Hematopoietic multipotent progenitor cell treated with erythropoietin and hydrocortisone succinate and interleukin-3 and kit ligand, for 6 days (in vitro differentiated cells): ENCODE measurements around the gene GAGE10.
A peak's percentile ranks its signal among the peaks of the same experiment; 100 is the strongest.
"Not testable (repeated sequence)": the region's sequence is repeated elsewhere in the genome, so short reads cannot be mapped to it uniquely, and the experiment has no call there.

Experiments
- DNase-seq: peaks from one replicate; pipeline ENCODE4 v3.0.0-alpha.2; 2015

GAGE10 gene

DNA sequence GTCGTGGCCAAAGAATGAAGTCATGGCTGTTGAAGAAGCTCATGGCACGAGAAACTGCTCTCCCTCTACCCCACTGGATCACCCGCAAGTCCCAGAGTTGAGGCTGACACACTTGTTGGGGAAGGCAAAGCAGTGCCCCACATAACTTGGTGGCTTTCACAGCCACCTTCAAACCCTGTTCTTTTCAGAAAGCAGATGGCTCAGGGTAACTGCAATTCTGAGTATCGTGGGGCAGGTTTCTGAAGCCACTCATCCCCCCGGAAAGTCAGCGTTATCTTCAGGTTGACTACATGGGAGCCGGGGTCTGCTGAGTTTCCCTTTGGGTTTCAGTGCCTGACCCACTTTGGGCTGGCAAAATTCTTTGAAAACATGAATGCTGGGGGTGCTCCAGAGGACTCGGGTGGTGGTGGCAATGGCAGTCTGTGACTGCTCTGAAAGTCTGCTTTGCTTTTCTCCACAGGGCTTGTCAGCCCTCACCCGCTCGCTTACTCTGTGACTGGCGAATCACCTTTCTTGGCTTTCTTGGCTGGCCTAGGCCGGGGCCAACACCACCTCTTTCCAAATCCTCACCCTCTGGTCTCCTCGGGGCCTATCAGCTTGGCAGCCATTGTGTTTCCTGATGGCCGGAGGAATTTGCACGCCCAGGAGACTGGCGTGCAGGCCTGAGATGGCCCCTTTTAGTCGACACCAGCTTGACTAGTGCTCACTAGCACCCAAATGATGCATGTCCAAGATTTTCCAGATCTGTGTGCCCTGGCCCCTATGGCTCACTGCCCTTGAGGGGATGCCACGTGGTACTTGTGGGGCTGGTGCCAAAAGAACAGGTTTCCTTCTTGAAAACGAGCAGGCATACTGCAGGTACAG is 26.5 kb upstream of the GAGE10 start:
- no peak for DNase-seq

DNA sequence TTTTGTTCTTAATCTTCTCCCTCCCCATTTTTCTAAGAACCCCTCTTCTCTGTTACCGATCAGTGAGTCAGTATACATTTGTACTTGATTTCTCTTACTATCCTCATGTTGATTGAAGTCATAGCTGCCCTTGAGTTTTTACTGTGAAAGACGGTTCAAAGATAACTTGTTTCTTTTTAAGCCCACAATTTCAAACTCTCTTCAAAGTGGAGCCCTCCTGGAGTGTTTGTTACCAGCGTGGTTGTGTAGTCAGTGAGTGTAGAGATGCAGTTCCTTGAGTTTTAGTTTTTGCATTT is 26.0 kb upstream of the GAGE10 start:
- DNase-seq: no peak

DNA sequence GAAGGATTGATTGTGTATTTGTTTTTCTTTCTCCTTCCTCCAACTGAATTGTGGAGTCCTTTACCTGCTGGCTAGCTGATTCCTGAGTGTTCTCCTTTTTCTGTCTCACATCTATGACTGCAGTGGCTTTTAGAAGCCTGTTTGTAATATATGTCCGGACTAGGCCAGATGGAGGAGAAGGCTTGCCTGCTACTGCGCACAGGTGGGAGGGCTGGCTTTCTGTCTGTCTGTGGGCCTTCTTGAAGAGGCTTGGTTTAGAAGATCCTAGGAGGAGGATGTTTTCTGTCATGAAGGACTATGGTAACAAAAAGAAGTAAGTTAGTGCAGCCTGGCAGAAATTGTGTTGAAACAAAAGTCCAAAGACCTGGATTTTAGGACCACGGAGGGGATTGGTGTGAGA is 25.4 kb upstream of the GAGE10 start:
- DNase-seq: no peak

DNA sequence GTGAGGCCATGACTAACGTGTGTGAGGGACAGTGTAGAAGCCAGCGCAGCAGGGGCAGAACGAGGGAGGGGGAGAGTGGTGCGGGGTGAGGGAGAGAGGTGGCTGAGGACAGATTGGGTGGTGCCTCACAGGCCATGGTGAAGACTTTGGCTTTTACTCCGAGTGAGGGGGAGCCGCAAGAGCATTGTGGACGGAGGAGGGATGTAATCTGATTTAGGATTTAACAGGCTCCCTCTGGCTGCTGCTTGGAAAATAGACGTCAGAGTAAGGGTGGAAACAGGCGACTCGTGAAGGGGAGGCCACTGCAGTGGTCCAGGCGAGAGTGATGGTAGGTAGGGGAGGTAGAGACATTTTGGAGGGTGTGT is 20.8 kb upstream of the GAGE10 start:
- no peak for DNase-seq

DNA sequence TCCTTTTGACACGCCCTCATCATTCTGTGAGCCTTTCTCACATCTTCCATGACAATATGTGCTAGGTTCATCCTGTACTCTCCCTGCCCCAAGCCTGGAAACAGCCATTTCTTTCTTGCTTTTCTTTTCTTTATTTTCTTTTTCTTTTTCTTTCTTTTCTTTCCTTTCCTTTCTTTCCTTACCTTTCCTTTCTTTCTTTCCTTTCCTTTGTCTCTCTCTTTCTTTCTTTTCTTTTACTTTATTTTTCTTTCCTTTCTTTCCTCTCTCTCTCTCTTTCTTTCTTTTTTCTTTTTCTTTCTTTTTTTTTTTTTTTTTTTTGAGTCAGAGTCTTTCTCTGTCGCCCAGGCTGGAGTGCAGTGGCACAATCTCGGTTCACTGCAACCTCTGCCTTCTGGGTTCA is 19.2 kb upstream of the GAGE10 start:
- DNase-seq: no peak

DNA sequence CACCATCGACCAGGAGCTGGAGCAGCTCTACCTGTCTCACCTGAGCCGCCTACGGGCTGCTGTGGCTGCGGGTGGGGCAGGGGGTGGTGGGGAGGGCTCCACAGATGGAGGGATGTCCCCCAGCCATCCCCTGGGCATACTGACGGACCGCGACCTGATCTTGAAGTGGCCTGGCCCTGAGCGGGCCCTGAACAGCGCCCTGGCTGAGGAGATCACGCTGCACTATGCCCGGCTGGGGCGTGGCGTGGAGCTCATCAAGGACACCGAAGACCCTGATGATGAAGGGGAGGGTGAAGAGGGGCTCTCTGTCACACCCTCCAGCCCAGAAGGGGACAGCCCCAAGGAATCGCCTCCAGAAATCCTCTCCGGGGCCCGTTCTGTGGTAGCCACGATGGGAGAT is 17.3 kb upstream of the GAGE10 start:
- DNase-seq: no peak

DNA sequence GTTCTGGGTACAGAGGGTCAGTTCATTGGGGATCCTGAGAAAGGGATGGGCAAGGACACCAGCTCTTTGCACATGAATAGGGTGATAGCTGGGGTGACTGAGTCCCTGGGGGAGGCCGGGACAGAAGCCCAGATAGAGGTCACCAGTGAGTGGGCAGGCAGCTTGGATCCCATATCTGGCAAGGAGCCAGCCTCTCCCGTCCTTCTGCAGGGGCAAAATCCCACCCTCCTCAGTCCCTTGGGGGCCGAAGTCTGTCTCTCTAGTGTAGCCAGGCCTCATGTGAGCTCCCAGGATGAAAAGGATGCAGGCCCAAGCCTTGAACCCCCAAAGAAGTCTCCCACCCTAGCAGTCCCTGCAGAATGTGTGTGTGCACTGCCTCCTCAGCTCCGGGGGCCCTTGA is 16.9 kb upstream of the GAGE10 start:
- no peak for DNase-seq

DNA sequence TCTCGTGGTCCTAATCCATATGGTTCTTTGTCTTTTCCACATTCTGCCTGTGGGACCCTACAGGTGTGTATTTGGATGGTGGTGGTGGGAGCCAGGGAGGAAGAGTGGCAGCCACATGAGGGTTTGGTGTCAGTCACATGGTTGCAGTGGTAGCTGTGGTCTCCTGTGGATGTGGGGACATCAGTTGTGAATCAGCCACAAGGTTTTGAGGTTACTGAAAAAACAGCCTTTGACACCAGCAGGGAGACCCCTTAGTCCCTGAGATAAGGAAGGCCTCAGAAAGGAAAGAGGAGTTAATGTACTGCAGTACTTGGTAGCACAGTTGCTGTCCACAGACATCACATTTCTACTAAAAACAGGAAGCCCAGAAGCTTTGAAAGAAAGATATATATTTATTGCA is 15.8 kb upstream of the GAGE10 start:
- peak; percentile 21 for DNase-seq

DNA sequence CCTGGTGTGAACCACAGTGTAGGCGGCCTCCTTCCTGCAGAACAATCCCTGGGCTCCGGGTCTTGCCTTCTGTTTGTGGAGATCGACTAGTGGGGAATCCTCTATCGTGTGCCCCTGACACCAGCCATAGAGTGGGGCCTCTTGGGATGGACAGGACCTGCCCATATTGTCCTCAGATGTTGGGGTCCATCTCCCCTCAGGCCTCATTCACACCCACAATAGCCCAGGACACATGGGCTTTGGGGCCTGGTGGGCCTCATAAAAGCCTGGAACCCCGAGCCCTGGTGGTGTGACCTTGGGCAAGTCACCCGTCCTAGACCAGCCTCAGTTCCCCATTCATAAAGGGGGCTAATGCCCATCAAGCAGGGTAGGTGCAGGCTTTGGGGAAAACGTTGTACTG is 13.2 kb upstream of the GAGE10 start:
- DNase-seq: no peak

DNA sequence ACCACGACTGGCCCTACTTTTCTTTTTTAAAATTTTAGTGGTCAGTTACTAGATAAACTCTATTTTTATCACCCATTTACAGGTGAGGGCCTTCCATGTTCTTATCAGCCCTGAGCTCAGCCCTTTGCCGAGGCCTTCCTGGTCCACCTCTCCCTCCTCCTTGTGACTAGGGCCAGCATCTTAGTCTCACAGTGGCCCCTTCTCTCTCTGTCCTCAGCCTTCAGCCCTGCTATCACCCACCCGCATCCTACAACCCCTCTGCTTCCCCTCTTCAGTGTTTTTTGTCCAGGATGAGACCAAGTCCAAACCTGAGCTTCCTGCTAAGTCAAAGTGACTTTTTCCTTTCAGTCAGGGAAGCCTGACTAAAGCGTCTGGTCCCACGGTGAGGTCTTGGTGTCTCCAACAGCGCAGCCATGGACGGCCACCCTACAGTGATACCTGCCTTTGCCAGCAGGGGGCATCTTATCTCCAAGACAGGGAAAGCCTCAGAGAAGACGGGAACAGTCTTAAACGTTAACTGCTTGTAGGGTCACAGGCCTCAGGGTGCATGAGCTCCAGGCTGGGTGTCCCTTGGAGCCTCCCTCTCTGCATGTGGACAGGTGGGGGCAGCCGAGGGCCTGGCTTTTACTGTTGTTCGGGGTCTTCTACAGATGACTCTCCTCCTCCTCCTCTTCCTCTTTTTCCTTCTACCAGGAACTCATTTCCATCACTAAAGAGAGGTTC is 11.7 kb upstream of the GAGE10 start:
- peak; percentile 80 for DNase-seq

DNA sequence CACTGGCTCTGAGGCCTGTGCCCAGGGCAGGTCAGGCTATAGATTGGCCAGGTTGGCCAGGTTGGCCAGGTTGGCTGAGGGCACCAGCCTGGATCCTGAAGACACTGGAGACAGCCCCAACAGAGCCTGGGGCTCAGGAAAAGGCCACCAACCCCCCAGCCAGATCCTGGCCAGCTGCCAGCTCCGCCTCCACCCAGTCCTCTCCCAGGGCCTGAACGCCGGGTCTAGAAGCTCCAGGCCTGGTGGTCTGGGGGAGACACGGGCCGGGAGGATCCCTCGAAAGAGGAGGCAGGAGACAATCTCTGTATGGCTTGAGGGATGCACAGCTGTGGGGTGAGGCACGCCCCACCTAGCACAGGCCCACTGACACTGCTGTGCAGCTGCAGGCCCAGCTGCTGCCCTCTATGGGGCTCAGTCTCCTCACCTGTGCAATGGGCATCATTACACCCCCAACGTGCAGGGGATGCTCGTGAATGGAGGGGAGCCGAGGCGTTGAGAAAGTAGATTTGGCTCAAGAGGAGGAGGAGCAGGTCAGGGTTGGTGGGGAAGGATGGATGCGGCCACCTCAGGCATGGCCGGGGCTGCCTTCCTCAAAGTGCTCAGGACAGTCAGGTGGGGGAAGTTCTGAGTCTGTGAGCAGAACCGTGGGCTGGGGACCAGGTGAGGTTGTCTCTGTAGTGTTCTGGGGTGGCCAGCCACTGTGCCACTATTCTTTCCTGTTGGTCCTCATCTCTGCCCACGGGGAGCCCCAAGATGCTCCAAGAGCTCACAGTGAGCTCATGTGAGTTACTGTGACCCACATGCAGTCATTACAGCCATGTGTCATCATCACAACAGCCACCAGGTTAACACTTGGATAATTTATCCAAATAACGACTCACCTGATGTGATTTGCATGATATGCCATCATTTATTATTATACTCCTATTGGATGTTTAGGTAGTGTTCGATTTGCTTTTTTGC is 10.8 kb upstream of the GAGE10 start:
- no peak for DNase-seq

DNA sequence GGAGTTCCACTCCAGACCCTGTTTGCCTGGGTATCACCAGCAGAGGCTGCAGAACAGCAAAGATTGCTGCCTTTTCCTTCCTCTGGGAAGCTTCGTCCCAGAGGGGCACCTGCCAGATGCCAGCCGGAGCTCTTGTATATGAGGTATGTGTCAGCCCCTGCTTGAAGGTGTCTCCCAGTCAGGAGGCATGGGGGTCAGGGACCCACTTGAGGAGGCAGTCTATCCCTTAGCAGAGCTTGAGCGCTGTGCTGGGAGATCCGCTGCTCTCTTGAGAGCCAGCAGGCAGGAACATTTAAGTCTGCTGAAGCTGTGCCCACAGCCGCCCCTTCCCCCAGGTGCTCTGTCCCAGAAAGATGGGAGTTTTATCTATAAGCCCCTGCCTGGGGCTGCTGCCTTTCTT is 4.2 kb upstream of the GAGE10 start:
- not testable (repeated sequence) for DNase-seq

DNA sequence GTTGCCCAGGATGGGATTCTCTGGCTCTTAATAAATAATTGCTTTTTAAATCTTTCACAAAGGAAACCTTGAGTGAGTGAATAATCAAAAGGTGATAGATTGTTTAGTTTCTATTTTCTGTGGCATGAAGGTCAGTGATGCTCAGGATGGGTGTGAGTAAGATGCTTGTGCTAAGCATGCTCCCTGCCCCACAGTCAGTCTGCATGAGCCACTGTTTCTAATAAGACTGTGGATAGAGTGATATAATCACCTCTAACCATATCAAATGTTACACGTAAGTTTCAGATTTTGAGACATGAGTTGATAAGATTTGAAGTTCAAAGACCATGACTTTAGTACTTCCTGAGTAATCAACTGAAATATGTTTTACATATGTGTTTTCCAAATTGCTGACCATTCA is 2.7 kb upstream of the GAGE10 start:
- no peak for DNase-seq

DNA sequence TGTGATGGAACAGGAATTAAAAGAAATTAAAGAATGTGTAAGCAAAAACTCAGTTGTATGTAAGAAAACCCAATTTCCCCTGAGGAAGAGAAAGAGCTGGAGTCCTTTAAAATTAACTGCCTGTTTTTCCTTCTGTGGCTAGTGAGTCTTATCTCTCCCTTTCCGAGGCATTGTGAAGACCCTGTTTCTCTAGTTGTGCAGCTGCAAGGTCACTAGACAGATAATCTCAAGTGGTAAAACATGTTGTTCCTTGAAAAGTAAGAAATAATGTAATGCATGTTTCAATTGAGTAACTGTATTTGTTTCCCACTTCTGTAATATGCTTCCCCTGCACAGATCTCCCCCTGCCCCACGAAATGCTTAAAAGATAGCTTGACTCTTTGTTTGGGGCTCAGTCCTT is 4.3 kb downstream of the GAGE10 start:
- peak; percentile 42 for DNase-seq

DNA sequence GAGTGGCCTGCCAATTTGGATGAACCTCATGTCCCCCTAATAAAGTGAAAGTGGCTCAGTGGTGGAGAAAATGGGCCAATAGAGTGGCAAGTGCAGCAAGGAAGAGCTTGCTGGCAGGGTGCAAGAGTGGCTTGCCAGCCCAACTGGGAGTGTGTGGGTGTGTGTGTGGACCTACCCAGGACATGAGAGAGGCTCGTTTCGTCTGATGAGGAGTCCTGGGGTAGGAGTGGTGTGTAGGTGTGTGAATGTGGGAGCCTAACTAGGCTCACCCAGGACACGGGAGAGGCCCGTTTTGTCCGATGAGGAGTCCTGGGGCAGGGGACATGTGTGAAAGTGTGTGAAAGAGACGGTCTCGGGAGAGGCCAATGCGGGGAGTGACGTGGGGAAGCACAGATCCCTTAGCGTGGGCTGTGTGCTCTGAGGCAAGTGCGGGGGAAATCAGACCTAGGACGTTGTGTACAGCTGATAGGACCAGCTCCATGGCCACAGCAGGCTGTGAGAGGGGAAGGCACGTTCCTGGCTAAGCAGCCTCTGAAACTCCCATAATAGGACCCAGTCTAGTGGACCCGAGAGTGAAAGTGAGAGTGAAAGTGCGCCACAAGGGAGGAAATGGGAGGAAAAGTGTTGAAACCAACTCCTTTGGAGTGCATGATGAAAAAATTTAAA is 5.3 kb downstream of the GAGE10 start:
- DNase-seq: peak; percentile 30

DNA sequence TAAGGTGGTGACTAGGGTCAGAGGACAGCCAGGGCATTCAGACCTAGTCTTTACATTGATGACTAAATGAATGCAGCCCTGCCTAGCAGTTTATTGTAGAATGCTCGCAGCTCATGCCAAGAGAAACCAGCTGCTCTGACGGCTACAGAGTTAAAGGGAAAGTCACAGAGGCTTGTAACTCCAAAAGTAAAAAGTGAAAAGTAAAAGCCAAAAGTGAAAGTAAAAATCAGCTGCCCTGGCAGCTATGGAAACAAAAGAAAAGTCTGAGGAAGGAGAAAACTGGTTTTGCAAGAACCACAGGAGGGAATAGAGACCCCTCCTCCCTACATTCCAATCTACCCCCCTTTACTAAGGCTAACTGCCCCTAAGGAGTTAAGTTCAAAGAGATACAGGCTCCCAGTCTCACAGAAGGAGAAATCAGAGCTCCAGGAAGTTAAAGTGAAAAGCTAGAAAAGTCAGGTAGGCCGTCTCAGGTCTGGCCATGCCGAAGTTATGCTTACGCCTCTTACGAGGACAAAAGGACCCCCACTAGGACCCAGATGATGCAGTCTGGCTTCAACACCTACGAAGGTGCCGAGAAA is 6.0 kb downstream of the GAGE10 start:
- peak; percentile 8 for DNase-seq

DNA sequence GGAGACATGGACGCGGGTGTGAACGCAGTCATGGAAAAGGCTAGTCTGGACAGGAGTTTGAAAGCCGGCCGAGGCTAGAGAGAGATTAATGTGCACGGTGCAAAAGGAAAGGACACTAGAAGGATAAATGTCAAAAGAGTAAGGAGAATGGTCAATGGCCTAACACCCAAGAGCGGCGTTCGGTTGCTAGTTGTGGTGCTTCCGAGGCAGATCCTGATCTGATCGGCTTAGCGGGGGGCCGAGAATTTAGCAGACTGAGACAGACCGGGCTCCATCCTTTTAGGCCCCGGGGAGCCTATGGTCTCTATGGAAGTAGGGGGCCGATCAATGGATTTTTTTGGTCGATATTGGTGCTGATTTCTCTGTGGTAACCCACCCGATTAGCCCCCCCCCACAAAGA is 6.9 kb downstream of the GAGE10 start:
- no peak for DNase-seq

DNA sequence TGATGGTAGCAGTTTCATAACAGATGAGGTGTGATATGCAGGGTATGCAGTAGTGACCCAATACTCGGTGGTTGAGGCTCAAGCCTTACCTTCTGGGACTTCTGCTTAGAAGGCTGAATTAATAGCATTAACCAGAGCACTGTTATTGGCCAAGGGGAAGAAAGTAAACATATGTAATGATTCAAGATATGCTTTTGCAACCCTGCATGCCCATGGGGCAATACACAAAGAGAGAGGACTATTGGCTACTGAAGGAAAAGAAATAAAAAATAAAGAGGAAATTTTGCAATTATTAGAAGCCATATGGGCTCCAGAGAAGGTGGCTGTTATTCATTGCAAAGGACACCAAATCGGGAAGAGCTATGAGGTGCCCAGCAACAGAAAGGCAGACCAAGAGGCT is 8.7 kb downstream of the GAGE10 start:
- peak; percentile 4 for DNase-seq

DNA sequence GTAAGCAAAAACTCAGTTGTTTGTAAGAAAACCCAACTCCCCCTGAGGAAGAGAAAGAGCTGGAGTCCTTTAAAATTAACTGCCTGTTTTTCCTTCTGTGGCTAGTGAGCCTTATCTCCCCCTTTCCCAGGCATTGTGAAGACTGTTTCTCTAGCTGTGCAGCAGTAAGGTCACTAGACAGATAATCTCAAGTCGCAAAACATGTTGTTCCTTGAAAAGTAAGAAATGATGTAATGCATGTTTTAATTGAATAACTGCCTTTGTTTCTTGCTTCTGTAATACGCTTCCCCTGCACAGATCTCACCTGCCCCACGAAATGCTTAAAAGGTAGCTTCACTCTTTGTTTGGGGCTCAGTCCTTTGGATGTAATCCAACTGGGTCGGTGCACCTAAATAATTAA is 12.6 kb downstream of the GAGE10 start:
- peak; percentile 30 for DNase-seq

DNA sequence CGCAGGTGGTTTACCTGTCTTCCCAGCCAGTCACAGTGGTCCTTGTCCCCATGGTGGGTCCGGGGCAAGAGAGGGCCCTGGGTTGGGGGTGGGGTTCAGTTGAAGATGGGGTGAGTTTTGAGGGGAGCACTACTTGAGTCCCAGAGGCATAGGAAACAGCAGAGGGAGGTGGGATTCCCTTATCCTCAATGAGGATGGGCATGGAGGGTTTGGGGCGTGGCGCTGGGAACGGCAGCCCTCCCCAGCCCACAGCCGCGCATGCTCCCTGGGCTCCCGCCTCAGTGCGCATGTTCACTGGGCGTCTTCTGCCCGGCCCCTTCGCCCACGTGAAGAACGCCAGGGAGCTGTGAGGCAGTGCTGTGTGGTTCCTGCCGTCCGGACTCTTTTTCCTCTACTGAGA is 18.3 kb downstream of the GAGE10 start, which contains the start of gene GAGE12J:
Gene GAGE12J (plus strand): TSS at position 301 of the 400 bp plus-strand sequence. CDS start 1,157 bp downstream, outside the sequence.
- not testable (repeated sequence) for DNase-seq

DNA sequence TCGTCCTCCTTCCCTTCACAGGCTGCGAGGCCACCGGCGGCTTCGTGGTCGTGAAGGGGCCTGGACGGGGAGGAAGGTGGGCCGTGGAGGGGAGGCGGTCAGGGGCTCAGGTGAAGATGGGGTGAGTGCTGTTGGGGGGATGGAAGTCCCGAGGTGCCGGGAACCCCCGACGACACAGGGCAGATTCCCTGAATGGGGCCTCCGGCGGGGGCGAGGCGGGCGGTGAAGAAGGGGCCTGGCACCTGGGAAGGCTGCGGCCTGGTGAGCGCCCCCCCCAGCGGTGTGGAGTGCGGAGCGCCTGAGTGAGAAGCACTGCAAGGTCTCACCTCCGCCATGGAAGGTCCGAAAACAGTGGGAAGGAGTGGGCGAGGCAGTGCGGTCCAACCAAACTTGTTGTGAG is 18.8 kb downstream of the GAGE10 start:
- DNase-seq: not testable (repeated sequence)

DNA sequence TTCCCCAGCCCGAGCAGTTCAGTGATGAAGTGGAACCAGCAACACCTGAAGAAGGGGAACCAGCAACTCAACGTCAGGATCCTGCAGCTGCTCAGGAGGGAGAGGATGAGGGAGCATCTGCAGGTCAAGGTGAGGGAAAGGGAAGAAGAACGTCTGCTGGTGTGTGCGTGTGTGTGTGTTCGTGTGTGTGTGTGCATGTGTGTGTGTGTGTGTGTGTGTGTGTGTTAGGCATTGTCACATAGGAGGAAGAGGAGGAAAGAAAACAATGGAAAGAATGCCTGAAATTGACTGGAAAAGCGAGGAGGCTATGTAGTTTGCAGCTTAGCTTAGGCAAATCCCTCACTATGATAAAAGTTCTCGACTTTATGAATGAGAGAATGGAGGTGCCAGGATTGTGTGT is 20.3 kb downstream of the GAGE10 start:
- not testable (repeated sequence) for DNase-seq
